H1 (cell line): Measurements from ENCODE around the gene KLF7. TPM values are rescaled to one million over a fixed set of nuclear protein-coding genes. Genes with fewer than 3 reads are reported as not detected.

Experiments
- CTCF ChIA-PET: fragments of 300-600 bp; sonication (Branson Sonifier 250); formaldehyde crosslinking; loops from one replicate; lab custom pipeline; 2021; ENCODE audit not compliant: partially characterized antibody; lab: Charles Lee
- POLR2A ChIA-PET: fragments of 300-600 bp; sonication (Branson Sonifier 250); formaldehyde crosslinking; loops from one replicate; lab custom pipeline; 2021; ENCODE audit warnings: inconsistent platforms; ENCODE audit not compliant: partially characterized antibody; lab: Charles Lee
- DNase-seq, 2 experiments: peaks; one replicate each; pipeline versions ENCODE4 v3.0.0 to v3.0.0-alpha.2; 2010 to 2022; ENCODE audit warnings: low spot score in 2 of 2, low read depth in 1 of 2, mixed read lengths in 1 of 2
- FAIRE-seq: peaks from 2 replicates; lab custom pipeline; 2011; peaks lifted over from hg19 to GRCh38; lab: Jason Lieb, UNC
- H2AFZ ChIP-seq: 2 replicates; pipeline ENCODE4 v1.8.1; 2012; ENCODE audit warnings: low read length, inconsistent platforms
- H2AK5ac ChIP-seq: 2 replicates; pipeline ENCODE4 v1.6.1; 2013; ENCODE audit warnings: low read depth, low read length
- H2BK120ac ChIP-seq: replicated peaks from 2 replicates; pipeline ENCODE3; 2013; ENCODE audit warnings: low read depth, low read length, inconsistent platforms
- H2BK12ac ChIP-seq: 2 replicates; pipeline ENCODE4 v1.6.1; 2013; ENCODE audit warnings: low read depth, low read length
- H2BK15ac ChIP-seq: 2 replicates; pipeline ENCODE4 v1.6.1; 2013; ENCODE audit warnings: low read length
- H2BK20ac ChIP-seq: 2 replicates; pipeline ENCODE4 v1.6.1; 2013; ENCODE audit warnings: low read length
- H2BK5ac ChIP-seq: 2 replicates; pipeline ENCODE4 v1.6.1; 2013; ENCODE audit warnings: low read depth, low read length
- H3K14ac ChIP-seq: 2 replicates; pipeline ENCODE4 v1.6.1; 2013; ENCODE audit warnings: inconsistent platforms; ENCODE audit not compliant: insufficient read length
- H3K18ac ChIP-seq: 2 replicates; pipeline ENCODE4 v1.6.1; 2013; ENCODE audit warnings: low read length; ENCODE audit errors: extremely low read depth
- H3K23ac ChIP-seq: 2 replicates; pipeline ENCODE4 v1.6.1; 2013; ENCODE audit warnings: inconsistent platforms; ENCODE audit not compliant: insufficient read length
- H3K23me2 ChIP-seq: 2 replicates; pipeline ENCODE4 v1.6.1; 2013; ENCODE audit warnings: low read depth, low read length
- H3K27ac ChIP-seq: 2 replicates; pipeline ENCODE4 v1.6.1; 2011; ENCODE audit warnings: low read depth, low read length, inconsistent platforms
- H3K27me3 ChIP-seq, 4 experiments: replicated peaks in 1 of 4; 1 replicate in 1 of 4; 2 replicates in 3 of 4; pipeline versions ENCODE4 v1.6.1 to v1.8.1; 2011 to 2013; ENCODE audit warnings: low read length in 3 of 4, mild to moderate bottlenecking in 3 of 4, inconsistent platforms in 2 of 4, mixed read lengths in 2 of 4, moderate library complexity in 1 of 4; ENCODE audit not compliant: control insufficient read depth in 3 of 4, insufficient read depth in 3 of 4; ENCODE audit errors: extremely low read depth in 1 of 4
- H3K36me3 ChIP-seq, 4 experiments: 2 replicates each; pipeline versions ENCODE4 v1.6.1 to v1.8.1; 2011 to 2013; ENCODE audit warnings: mild to moderate bottlenecking in 4 of 4, low read length in 3 of 4, moderate library complexity in 2 of 4, control low read depth in 1 of 4, inconsistent platforms in 1 of 4; ENCODE audit not compliant: insufficient read depth in 4 of 4, control insufficient read depth in 2 of 4
- H3K4ac ChIP-seq: replicated peaks from 2 replicates; pipeline ENCODE3; 2013; ENCODE audit warnings: low read length, low read depth, mixed read lengths, inconsistent platforms; ENCODE audit not compliant: insufficient read length
- H3K4me1 ChIP-seq, 4 experiments: replicated peaks in 1 of 4; 1 replicate in 1 of 4; 2 replicates in 3 of 4; pipeline versions ENCODE4 v1.6.1 to v1.8.1; 2011 to 2013; ENCODE audit warnings: low read length in 3 of 4, inconsistent platforms in 2 of 4, mixed read lengths in 1 of 4; ENCODE audit not compliant: insufficient read depth in 4 of 4, control insufficient read depth in 3 of 4
- H3K4me2 ChIP-seq, 2 experiments: 2 replicates each; pipeline versions ENCODE4 v1.6.1 to v1.8.1; 2011 to 2013; ENCODE audit warnings: low read depth in 2 of 2, low read length in 2 of 2, control low read depth in 1 of 2, inconsistent platforms in 1 of 2, mild to moderate bottlenecking in 1 of 2; ENCODE audit not compliant: insufficient read depth in 1 of 2
- H3K4me3 ChIP-seq, 4 experiments: fragments of 200-600, 300-600 bp in 1 of 4; sonication (generic), shearing (Covaris generic), sonication (Bioruptor Twin) in 1 of 4; 2 replicates each; pipeline versions ENCODE4 v1.5.1 to v1.8.1; 2011 to 2016; ENCODE audit warnings: low read length in 4 of 4, low read depth in 3 of 4, control low read depth in 2 of 4, inconsistent platforms in 2 of 4, mild to moderate bottlenecking in 2 of 4, mixed read lengths in 1 of 4, moderate library complexity in 1 of 4; ENCODE audit not compliant: insufficient read depth in 2 of 4; ENCODE audit errors: extremely low read depth in 1 of 4
- H3K56ac ChIP-seq: replicated peaks from 2 replicates; pipeline ENCODE3; 2013; ENCODE audit warnings: low read depth, mild to moderate bottlenecking, mixed read lengths, low read length, inconsistent platforms; ENCODE audit not compliant: insufficient read length
- H3K79me1 ChIP-seq: 2 replicates; pipeline ENCODE4 v1.6.1; 2013; ENCODE audit warnings: low read depth, low read length, control low read depth
- H3K79me2 ChIP-seq, 2 experiments: 2 replicates each; pipeline versions ENCODE4 v1.6.1 to v1.8.1; 2012 to 2013; ENCODE audit warnings: low read length in 2 of 2, mild to moderate bottlenecking in 2 of 2, inconsistent platforms in 1 of 2; ENCODE audit not compliant: insufficient read depth in 2 of 2, control insufficient read depth in 1 of 2
- H3K9ac ChIP-seq, 4 experiments: replicated peaks in 1 of 4; 1 replicate in 1 of 4; 2 replicates in 3 of 4; pipeline versions ENCODE4 v1.6.1 to v1.8.1; 2011 to 2013; ENCODE audit warnings: low read depth in 3 of 4, low read length in 3 of 4, control low read depth in 2 of 4, mild to moderate bottlenecking in 2 of 4, moderate library complexity in 2 of 4, inconsistent platforms in 1 of 4; ENCODE audit errors: extremely low read depth in 1 of 4
- H3K9me3 ChIP-seq, 2 experiments: 2 replicates each; pipeline versions ENCODE4 v1.6.1 to v1.8.1; 2012 to 2013; ENCODE audit warnings: mild to moderate bottlenecking in 2 of 2, moderate library complexity in 2 of 2, control low read depth in 1 of 2, inconsistent platforms in 1 of 2, low read depth in 1 of 2, low read length in 1 of 2, mixed read lengths in 1 of 2; ENCODE audit not compliant: insufficient read depth in 2 of 2
- H4K20me1 ChIP-seq, 2 experiments: replicated peaks in 1 of 2; 2 replicates each; pipeline versions ENCODE3 to v1.8.1; 2011 to 2013; ENCODE audit warnings: inconsistent platforms in 2 of 2, low read length in 2 of 2, mild to moderate bottlenecking in 1 of 2; ENCODE audit not compliant: insufficient read depth in 2 of 2, control insufficient read depth in 1 of 2
- H4K5ac ChIP-seq: 2 replicates; pipeline ENCODE4 v1.6.1; 2013; ENCODE audit warnings: low read length, low read depth, mixed read lengths, inconsistent platforms; ENCODE audit not compliant: insufficient read length
- H4K8ac ChIP-seq: 2 replicates; pipeline ENCODE4 v1.8.0; 2013; ENCODE audit warnings: mild to moderate bottlenecking, moderate library complexity, low read length, inconsistent platforms; ENCODE audit not compliant: insufficient read depth; ENCODE audit errors: extremely low read depth
- H4K91ac ChIP-seq: replicated peaks from 2 replicates; pipeline ENCODE3; 2013; ENCODE audit warnings: low read length, mixed read lengths, inconsistent platforms; ENCODE audit not compliant: insufficient read length
- ASH2L ChIP-seq: fragments of 200-600, 300-600 bp; sonication (generic); IDR thresholded peaks from one replicate; pipeline ENCODE4 v1.7.1; 2017; ENCODE audit warnings: low read length
- RFX5 ChIP-seq: IDR thresholded peaks from 2 replicates; pipeline ENCODE4 v1.6.1; 2011; ENCODE audit warnings: low read depth, low read length, improper control_type of control experiment, borderline replicate concordance
- SUZ12 ChIP-seq: fragments of 200-600 bp; sonication (generic); IDR thresholded peaks from 2 replicates; pipeline ENCODE4 v1.6.1; 2012; ENCODE audit warnings: mild to moderate bottlenecking, inconsistent platforms, low read length, moderate library complexity, mixed read lengths
- ZNF274 ChIP-seq: IDR thresholded peaks from 2 replicates; pipeline ENCODE4 v1.7.0; 2012; ENCODE audit warnings: low read length, borderline replicate concordance; ENCODE audit errors: extremely low read depth
- WGBS, 2 experiments: shearing (Covaris generic) in 1 of 2; methylation state at CpG; one replicate each; pipeline versions ENCODE4 v1.1.6 to v1.1.7; 2013 to 2015; ENCODE audit warnings: low lambda C conversion rate in 2 of 2, mixed read lengths in 2 of 2, inconsistent platforms in 1 of 2, low coverage in 1 of 2, missing lambda C conversion rate in 1 of 2; ENCODE audit not compliant: insufficient replicate concordance in 2 of 2, insufficient coverage in 1 of 2, insufficient read length in 1 of 2; ENCODE audit errors: extremely low coverage in 1 of 2, missing lambda C conversion rate in 1 of 2; 5-methylcytosine and 5-hydroxymethylcytosine counted together
- polyA plus RNA-seq, 7 experiments: library from polyadenylated mRNA; depleted of rRNA in 3 of 7; stranded (reverse) in 5 of 7; unstranded in 2 of 7; fragments of >200 nt in 5 of 7; fragments of 200-250 nt in 2 of 7; gene quantifications; 1 replicate in 5 of 7; 2 replicates in 1 of 7; 4 replicates in 1 of 7; pipeline versions ENCODE4 v1.2.1 to v1.2.3, GENCODE V29; 2011 to 2013; ENCODE audit warnings: missing spikeins in 2 of 7, mixed read lengths in 2 of 7
- total RNA-seq: library from RNA; stranded (reverse); fragmentation: NEBNext Ultra II Directional; extraction: Animal tissue kit (Norgen Biotek cat#: 25700); gene quantifications from 2 replicates; pipeline ENCODE4 v1.2.1, GENCODE V29; 2021

Gene KLF7
- total and polyA plus RNA-seq, 2 of the 8 experiments (the other 6 are each of a cell fraction or from before 2014, with no cell fraction given) = 9.6 to 23.3 TPM

DNA sequence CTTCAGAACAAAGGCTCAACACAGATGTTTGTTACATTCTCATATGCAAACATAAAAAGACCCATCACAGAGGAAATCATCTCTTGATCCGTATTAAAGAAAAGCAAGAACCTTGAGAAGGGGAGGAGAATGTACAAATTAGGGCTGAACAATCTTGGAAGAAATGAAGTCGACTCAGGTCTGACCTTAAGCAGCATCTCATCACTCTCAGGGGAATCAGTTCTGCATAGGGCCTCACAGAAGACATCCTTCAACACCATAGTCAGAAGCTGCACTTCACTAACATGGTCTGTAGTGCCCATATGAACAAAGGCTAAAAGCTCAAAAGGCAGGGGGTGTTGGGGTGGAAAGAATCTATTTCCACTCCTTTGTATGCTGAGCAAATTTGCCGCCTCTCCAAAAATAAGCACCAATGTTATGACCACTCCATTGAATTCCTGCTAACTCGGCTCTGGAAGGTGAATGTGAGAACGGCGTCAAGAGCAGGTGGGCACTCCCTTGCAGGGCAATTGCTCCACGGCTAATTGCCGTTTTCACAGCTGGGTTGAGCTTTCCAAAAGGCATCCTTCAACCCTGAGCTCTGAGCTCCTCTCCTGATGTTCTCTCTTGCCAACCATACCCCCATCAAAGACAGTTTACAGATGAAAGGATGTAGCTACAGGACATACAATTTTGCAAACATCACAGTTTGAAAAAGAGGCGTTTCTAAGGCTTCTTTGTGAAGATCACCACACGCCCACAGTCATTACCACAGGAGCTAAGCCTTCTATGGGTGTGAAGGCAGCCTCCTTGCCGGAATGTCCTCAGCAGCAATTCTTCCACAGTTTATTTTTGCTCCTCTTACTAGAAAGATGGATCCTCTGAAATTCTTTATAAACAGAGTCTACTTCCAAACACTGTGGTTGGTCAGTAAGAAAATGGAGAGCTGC is 10.0 kb downstream of the KLF7 start:
- Histone ChIP-seq H4K20me1 (no peaks in the 10 kb centered on the region), H2BK120ac (no peak overlapping the region)
- CTCF ChIA-PET = interaction anchor here (0.6 to 2.2 kb wide), 9 partner anchors 10 to 901 kb away, joined by 3 to 7 read pairs (median 4); partner anchors contain the start of gene KLF7
- no peak for TF ChIP-seq RFX5
- TF ChIP-seq ASH2L = no peak
- no peak for TF ChIP-seq SUZ12
- TF ChIP-seq ZNF274 = no peak

More for the DNA sequence above, 10.0 kb downstream of the KLF7 start:
- H2BK15ac ChIP-seq = no peak overlapping the region
- no peaks in the 10 kb centered on the region for H3K9me3 ChIP-seq
- no peaks in the 10 kb centered on the region for H3K36me3 ChIP-seq
- H2BK20ac ChIP-seq = no peak overlapping the region; the same call in 1 of the 2 replicates
- POLR2A ChIA-PET = interaction anchor here (1.6 to 9.2 kb wide), 2 partner anchors 11 to 14 kb away, joined by 4 to 103 read pairs; partner anchors contain the start of gene KLF7
- no peak overlapping the region for H3K14ac ChIP-seq
- H2AK5ac ChIP-seq = 0 out of 2 replicates have a peak overlapping the region, but pooled peaks have one; percentile 43
- no peak overlapping the region for H2BK5ac ChIP-seq
- no peak overlapping the region for H3K9ac ChIP-seq
- DNase-seq = no peak
- no peaks in the 10 kb centered on the region; the same call in 1 of the 2 replicates for H3K23me2 ChIP-seq
- no peak for FAIRE-seq
- peaks cover 13% of the 10 kb centered on the region for H3K79me1 ChIP-seq
- H3K4me2 ChIP-seq = no peak overlapping the region
- H3K4me3 ChIP-seq = no peak overlapping the region
- H4K5ac ChIP-seq = no peak overlapping the region
- peaks cover 24 to 99% of the 10 kb centered on the region in 2 experiments; a peak in 3 of 4 replicates for H3K79me2 ChIP-seq
- H3K23ac ChIP-seq = no peak overlapping the region
- H3K4me1 ChIP-seq = peaks cover 12 to 46% (median 21%) of the 10 kb centered on the region in 4 experiments; a peak in 6 of 7 replicates
- no peak overlapping the region for H3K4ac ChIP-seq
- H4K91ac ChIP-seq = peak overlapping the region; percentile 36
- no peak overlapping the region for H4K8ac ChIP-seq
- no peak overlapping the region for H2AFZ ChIP-seq
- 81% methylated on average over 11 of the region's 11 CpGs; no CpG with 5 or more reads in 1 of the 2 experiments for WGBS, 2 experiments
- peak overlapping the region; percentile 68; the same call in 1 of the 2 replicates for H2BK12ac ChIP-seq
- H3K18ac ChIP-seq = no peak overlapping the region
- H3K27ac ChIP-seq = no peak overlapping the region
- no peaks in the 10 kb centered on the region for H3K27me3 ChIP-seq
- no peak overlapping the region for H3K56ac ChIP-seq
